ENCODE results near the gene DNAL4.
A peak's percentile ranks its signal among the peaks of the same experiment; 100 is the strongest.

The DNAL4 gene

GRCh38 chr22:38760477-38761201 is 33.3 kb downstream of the DNAL4 start:
- Histone ChIP-seq H3K4me2 (ENCODE audit: low read length) (no peak overlapping the region), H3K9me3 (ENCODE audit: insufficient read depth, low read length) (no peaks in the 10 kb centered on the region), H4K20me1 (ENCODE audit: insufficient read depth, low read length) (no peaks in the 10 kb centered on the region), H3K36me3 (replicated peaks; ENCODE audit: low read depth, low read length) (no peaks in the 10 kb centered on the region), H3K4me3 (ENCODE audit: low read length) (no peak overlapping the region), H3K27me3 (ENCODE audit: low read depth, low read length) (no peaks in the 10 kb centered on the region), H3K27ac (ENCODE audit: low read length) (no peak overlapping the region), H3K9ac (ENCODE audit: low read length) (no peak overlapping the region), H3K4me1 (ENCODE audit: low read length) (peaks cover 9% of the 10 kb centered on the region), H2AFZ (ENCODE audit: low read depth, low read length) (no peak overlapping the region), H3K79me2 (ENCODE audit: low read length) (no peaks in the 10 kb centered on the region; the same call in 1 of the 2 replicates)
- TF ChIP-seq CTCF (IDR thresholded peaks at IDR 0.05; ENCODE audit: low read depth, low read length) (no peak), EZH2phosphoT487 (IDR thresholded peaks at IDR 0.05; ENCODE audit: low read depth) (no peak)

- Histone ChIP-seq H3K4me2 (ENCODE audit: low read length) (no peak overlapping the region), H3K4me1 (ENCODE audit: low read length) (peaks cover 16% of the 10 kb centered on the region)
- TF ChIP-seq CTCF (IDR thresholded peaks at IDR 0.05; ENCODE audit: low read depth, low read length) (no peak), EZH2phosphoT487 (IDR thresholded peaks at IDR 0.05; ENCODE audit: low read depth) (no peak)
These were observed 34.9 kb downstream of the DNAL4 start for GRCh38 chr22:38759005-38759404.

GRCh38 chr22:38758276-38758945 is 35.5 kb downstream of the DNAL4 start:
- Histone ChIP-seq H3K4me1 (ENCODE audit: low read length) (peaks cover 19% of the 10 kb centered on the region), H3K27me3 (ENCODE audit: low read depth, low read length) (no peaks in the 10 kb centered on the region), H3K9me3 (ENCODE audit: insufficient read depth, low read length) (no peaks in the 10 kb centered on the region), H3K36me3 (replicated peaks; ENCODE audit: low read depth, low read length) (peaks cover 9% of the 10 kb centered on the region), H3K27ac (ENCODE audit: low read length) (no peak overlapping the region), H2AFZ (ENCODE audit: low read depth, low read length) (no peak overlapping the region), H3K9ac (ENCODE audit: low read length) (no peak overlapping the region), H3K4me2 (ENCODE audit: low read length) (no peak overlapping the region), H3K4me3 (ENCODE audit: low read length) (no peak overlapping the region), H4K20me1 (ENCODE audit: insufficient read depth, low read length) (peaks cover 6% of the 10 kb centered on the region), H3K79me2 (ENCODE audit: low read length) (peaks cover 20% of the 10 kb centered on the region)
- TF ChIP-seq EZH2phosphoT487 (IDR thresholded peaks at IDR 0.05; ENCODE audit: low read depth) (no peak), CTCF (IDR thresholded peaks at IDR 0.05; ENCODE audit: low read depth, low read length) (no peak)

More at GRCh38 chr22:38759005-38759404, 34.9 kb downstream of the DNAL4 start:
- Histone ChIP-seq H3K79me2 (ENCODE audit: low read length) (peaks cover 14% of the 10 kb centered on the region), H3K9ac (ENCODE audit: low read length) (no peak overlapping the region), H3K9me3 (ENCODE audit: insufficient read depth, low read length) (no peaks in the 10 kb centered on the region), H3K27ac (ENCODE audit: low read length) (no peak overlapping the region), H4K20me1 (ENCODE audit: insufficient read depth, low read length) (peaks cover 4% of the 10 kb centered on the region), H3K36me3 (replicated peaks; ENCODE audit: low read depth, low read length) (peaks cover 3% of the 10 kb centered on the region), H3K27me3 (ENCODE audit: low read depth, low read length) (no peaks in the 10 kb centered on the region), H2AFZ (ENCODE audit: low read depth, low read length) (no peak overlapping the region), H3K4me3 (ENCODE audit: low read length) (no peak overlapping the region)

- peaks cover 20% of the 10 kb centered on the region for H3K4me1 ChIP-seq (ENCODE audit: low read length)
- peaks cover 6% of the 10 kb centered on the region for H4K20me1 ChIP-seq (ENCODE audit: insufficient read depth, low read length)
- H3K36me3 ChIP-seq (replicated peaks; ENCODE audit: low read depth, low read length): peaks cover 16% of the 10 kb centered on the region
- H3K4me3 ChIP-seq (ENCODE audit: low read length): peak overlapping the region; percentile 94
- no peaks in the 10 kb centered on the region for H3K27me3 ChIP-seq (ENCODE audit: low read depth, low read length)
- H3K9me3 ChIP-seq (ENCODE audit: insufficient read depth, low read length): no peaks in the 10 kb centered on the region
- no peak overlapping the region for H2AFZ ChIP-seq (ENCODE audit: low read depth, low read length)
- H3K9ac ChIP-seq (ENCODE audit: low read length): peak overlapping the region; percentile 96; the same call in 1 of the 2 replicates
- no peak for TF ChIP-seq CTCF (IDR thresholded peaks at IDR 0.05; ENCODE audit: low read depth, low read length)
- TF ChIP-seq EZH2phosphoT487 (IDR thresholded peaks at IDR 0.05; ENCODE audit: low read depth): no peak
- H3K27ac ChIP-seq (ENCODE audit: low read length): no peak overlapping the region
- peaks cover 21% of the 10 kb centered on the region for H3K79me2 ChIP-seq (ENCODE audit: low read length)
- peak overlapping the region; percentile 92 for H3K4me2 ChIP-seq (ENCODE audit: low read length)
These were observed 36.5 kb downstream of the DNAL4 start for GRCh38 chr22:38757464-38757757.

All from OCI-LY3 (cell line).